ENCODE data around the gene MPI. TPM values are rescaled to one million over a fixed set of nuclear protein-coding genes. Genes with fewer than 3 reads are reported as not detected.

MPI gene
- total and polyA plus RNA-seq, 2 experiments from 2014 or later = 18.0 to 74.2 TPM

- ATAC-seq = peak; percentile 69
- peak overlapping the region; percentile 90 for H3K4me2 ChIP-seq
- peaks cover 6% of the 10 kb centered on the region for H3K4me1 ChIP-seq (ENCODE audit: insufficient read depth)
- H3F3A ChIP-seq (replicated peaks; ENCODE audit: low read depth) = no peaks in the 10 kb centered on the region
- TF ChIP-seq EZH2 (IDR thresholded peaks at IDR 0.05; ENCODE audit: low read depth, unreplicated experiment) (no peak), NANOG (IDR thresholded peaks at IDR 0.05; ENCODE audit: borderline replicate concordance) (no peak), ZNF331 (CRISPR knock-in tag; IDR thresholded peaks at IDR 0.05; ENCODE audit: low read depth) (no peak), CREB1 (CRISPR knock-in tag; IDR thresholded peaks at IDR 0.05; ENCODE audit: low read depth) (no peak), STAT1 (IDR thresholded peaks at IDR 0.05; ENCODE audit: unreplicated experiment) (no peak), ZNF114 (CRISPR knock-in tag; IDR thresholded peaks at IDR 0.05) (no peak), CTCF (conservative IDR thresholded peaks at IDR 0.05; ENCODE audit: low read depth in 2 of 2) (no peak)
- no peaks in the 10 kb centered on the region for H3K36me3 ChIP-seq (ENCODE audit: insufficient read depth)
- peak overlapping the region; percentile 80 for H3K4me3 Mint-ChIP-seq
- H3K9me3 Mint-ChIP-seq = no peaks in the 10 kb centered on the region; the same call in 2 of the 3 replicates
- H4K20me1 ChIP-seq (replicated peaks; ENCODE audit: insufficient read depth) = no peaks in the 10 kb centered on the region
- H3K27ac ChIP-seq (ENCODE audit: low read depth) = no peak overlapping the region; the same call in 1 of the 2 replicates
- no peaks in the 10 kb centered on the region for H3K27me3 ChIP-seq (ENCODE audit: insufficient read depth)
- H3K27ac Mint-ChIP-seq = no peak overlapping the region; the same call in 1 of the 2 replicates
- H3K4me1 Mint-ChIP-seq = peaks cover 6% of the 10 kb centered on the region; the same call in 1 of the 3 replicates
- no peaks in the 10 kb centered on the region for H3K79me2 ChIP-seq (replicated peaks; ENCODE audit: insufficient read depth)
- DNase-seq (ENCODE audit: low spot score) = peak; percentile 69
- peak overlapping the region; percentile 100 for H2AFZ ChIP-seq
- H3K36me3 Mint-ChIP-seq (ENCODE audit: low read depth) = peaks cover 22% of the 10 kb centered on the region
- no peaks in the 10 kb centered on the region for H3K9me2 ChIP-seq (ENCODE audit: insufficient read depth)
- H3K4me3 ChIP-seq = peak overlapping the region; percentile 86
- H3K27me3 Mint-ChIP-seq (ENCODE audit: insufficient read depth, low read depth, poor library complexity) = peaks cover 6% of the 10 kb centered on the region
Measured at GRCh38 chr15:74889390-74889882, 406 bp upstream of the MPI start.

GRCh38 chr15:74890665-74890960, 771 bp downstream of the MPI start:
- H2AFZ ChIP-seq = peak overlapping the region; percentile 100
- H3K4me1 ChIP-seq (ENCODE audit: insufficient read depth) = peaks cover 6% of the 10 kb centered on the region
- peaks cover 6% of the 10 kb centered on the region for H3K27me3 Mint-ChIP-seq (ENCODE audit: insufficient read depth, low read depth, poor library complexity)
- H3K9me3 Mint-ChIP-seq = no peaks in the 10 kb centered on the region
- no peaks in the 10 kb centered on the region for H3K27me3 ChIP-seq (ENCODE audit: insufficient read depth)
- no peaks in the 10 kb centered on the region for H3K79me2 ChIP-seq (replicated peaks; ENCODE audit: insufficient read depth)
- peaks cover 6% of the 10 kb centered on the region; the same call in 1 of the 3 replicates for H3K4me1 Mint-ChIP-seq
- peak overlapping the region; percentile 90 for H3K4me2 ChIP-seq
- H3K4me3 Mint-ChIP-seq = peak overlapping the region; percentile 80
- H3K36me3 ChIP-seq (ENCODE audit: insufficient read depth) = no peaks in the 10 kb centered on the region
- peak overlapping the region; percentile 86 for H3K4me3 ChIP-seq
- peak overlapping the region; percentile 88; the same call in 1 of the 2 replicates for H3K27ac Mint-ChIP-seq
- no peaks in the 10 kb centered on the region for H3F3A ChIP-seq (replicated peaks; ENCODE audit: low read depth)
- DNase-seq (ENCODE audit: low spot score) (no peak), ATAC-seq (no peak)
- H3K27ac ChIP-seq (ENCODE audit: low read depth) = no peak overlapping the region
- H4K20me1 ChIP-seq (replicated peaks; ENCODE audit: insufficient read depth) = no peaks in the 10 kb centered on the region
- peaks cover 22% of the 10 kb centered on the region for H3K36me3 Mint-ChIP-seq (ENCODE audit: low read depth)
- H3K9me2 ChIP-seq (ENCODE audit: insufficient read depth) = no peaks in the 10 kb centered on the region
- TF ChIP-seq JUNB (IDR thresholded peaks at IDR 0.05; ENCODE audit: unreplicated experiment) (no peak), CTCF (conservative IDR thresholded peaks at IDR 0.05; ENCODE audit: low read depth in 2 of 2) (no peak), EZH2phosphoT487 (IDR thresholded peaks at IDR 0.05; ENCODE audit: unreplicated experiment) (no peak), POLR2AphosphoS5 (IDR thresholded peaks at IDR 0.05; ENCODE audit: low read depth) (no peak), ETS1 (IDR thresholded peaks at IDR 0.05) (no peak), CREB1 (CRISPR knock-in tag; IDR thresholded peaks at IDR 0.05; ENCODE audit: low read depth) (no peak), EZH2 (IDR thresholded peaks at IDR 0.05; ENCODE audit: low read depth, unreplicated experiment) (no peak), REST (IDR thresholded peaks at IDR 0.05; ENCODE audit: unreplicated experiment) (no peak), NANOG (IDR thresholded peaks at IDR 0.05; ENCODE audit: borderline replicate concordance) (no peak), ZNF331 (CRISPR knock-in tag; IDR thresholded peaks at IDR 0.05; ENCODE audit: low read depth) (no peak)

Measured in GM23338 (cell line).